NCI-H2029 (cell line): ENCODE data around the gene CWH43.
A peak's percentile ranks its signal among the peaks of the same experiment; 100 is the strongest.
"Not testable (repeated sequence)": the region's sequence is repeated elsewhere in the genome, so short reads cannot be mapped to it uniquely, and the experiment has no call there.

Experiments
- DNase-seq: peaks from one replicate; lab custom pipeline; 2025; lab: John Stamatoyannopoulos, UW

The CWH43 gene

GRCh38 chr4:48985976-48986653 lies at the start of gene CWH43:
TSS of gene CWH43 (plus strand) at chr4:48986275. CDS start at chr4:48986430, 155 bp downstream.
- no peak for DNase-seq

GRCh38 chr4:48937033-48937432 lies 49.0 kb upstream of the CWH43 start:
- no peak for DNase-seq

- no peak for DNase-seq
Measured at GRCh38 chr4:48938831-48939230, 47.2 kb upstream of the CWH43 start.

- peak; percentile 50 for DNase-seq
Measured at GRCh38 chr4:48939785-48940184, 46.3 kb upstream of the CWH43 start.

- no peak for DNase-seq
Measured at GRCh38 chr4:48943387-48943786, 42.7 kb upstream of the CWH43 start.

- DNase-seq = peak; percentile 21
Measured at GRCh38 chr4:48944252-48944651, 41.8 kb upstream of the CWH43 start.

- no peak for DNase-seq
Measured at GRCh38 chr4:48944756-48945241, 41.3 kb upstream of the CWH43 start.

- no peak for DNase-seq
Measured at GRCh38 chr4:48945981-48946380, 40.1 kb upstream of the CWH43 start.

- DNase-seq = no peak
Measured at GRCh38 chr4:48947731-48948130, 38.3 kb upstream of the CWH43 start.

GRCh38 chr4:48949086-48949485 lies 37.0 kb upstream of the CWH43 start:
- no peak for DNase-seq

GRCh38 chr4:48949518-48950219 lies 36.4 kb upstream of the CWH43 start:
- DNase-seq = no peak

- no peak for DNase-seq
Measured at GRCh38 chr4:48954314-48954713, 31.8 kb upstream of the CWH43 start.

- not testable (repeated sequence) for DNase-seq
Measured at GRCh38 chr4:48957366-48957765, 28.7 kb upstream of the CWH43 start.

- DNase-seq = no peak
Measured at GRCh38 chr4:48958582-48958981, 27.5 kb upstream of the CWH43 start.

- DNase-seq = no peak
Measured at GRCh38 chr4:48960988-48961635, 25.0 kb upstream of the CWH43 start.

GRCh38 chr4:48962636-48963035 lies 23.4 kb upstream of the CWH43 start:
- no peak for DNase-seq

GRCh38 chr4:48963042-48963679 lies 22.9 kb upstream of the CWH43 start:
- peak; percentile 56 for DNase-seq

GRCh38 chr4:48967101-48967500 lies 19.0 kb upstream of the CWH43 start:
- no peak for DNase-seq

GRCh38 chr4:48967631-48968030 lies 18.4 kb upstream of the CWH43 start:
- no peak for DNase-seq

GRCh38 chr4:48968814-48969213 lies 17.3 kb upstream of the CWH43 start:
- DNase-seq = no peak

- DNase-seq = no peak
Measured at GRCh38 chr4:48970471-48970921, 15.6 kb upstream of the CWH43 start.

- no peak for DNase-seq
Measured at GRCh38 chr4:48974979-48975640, 11.0 kb upstream of the CWH43 start.
